ENCODE data around the gene LIN28A. TPM values are rescaled to one million over a fixed set of nuclear protein-coding genes. Genes with fewer than 3 reads are reported as not detected.
A peak's percentile ranks its signal among the peaks of the same experiment; 100 is the strongest.

The LIN28A gene
- polyA plus RNA-seq, 1 donor = not detected

- no peak for DNase-seq
Measured at GRCh38 chr1:26388791-26389445, 21.7 kb upstream of the LIN28A start.

- DNase-seq = no peak
Measured at GRCh38 chr1:26389604-26390247, 20.9 kb upstream of the LIN28A start.

GRCh38 chr1:26391450-26391849 lies 19.2 kb upstream of the LIN28A start:
- DNase-seq = no peak

- no peak for DNase-seq
Measured at GRCh38 chr1:26395754-26396153, 14.9 kb upstream of the LIN28A start.

GRCh38 chr1:26399034-26399433 lies 11.6 kb upstream of the LIN28A start:
- DNase-seq = no peak

GRCh38 chr1:26401891-26402290 lies 8.7 kb upstream of the LIN28A start:
- no peak for DNase-seq

- DNase-seq = no peak
Measured at GRCh38 chr1:26403656-26404055, 7.0 kb upstream of the LIN28A start.

GRCh38 chr1:26404641-26405040 lies 6.0 kb upstream of the LIN28A start:
- no peak for DNase-seq

- DNase-seq = no peak
Measured at GRCh38 chr1:26405281-26405915, 5.2 kb upstream of the LIN28A start.

GRCh38 chr1:26408604-26409003 lies 2.0 kb upstream of the LIN28A start:
- peak; percentile 83 for DNase-seq

- no peak for DNase-seq
Measured at GRCh38 chr1:26409191-26409807, 1.3 kb upstream of the LIN28A start.

GRCh38 chr1:26411624-26412074 lies 1.0 kb downstream of the LIN28A start:
- DNase-seq = no peak

- no peak for DNase-seq
Measured at GRCh38 chr1:26412180-26412840, 1.7 kb downstream of the LIN28A start.

GRCh38 chr1:26413031-26413430 lies 2.4 kb downstream of the LIN28A start:
- no peak for DNase-seq

- DNase-seq = peak; percentile 32
Measured at GRCh38 chr1:26417111-26417759, 6.6 kb downstream of the LIN28A start.

GRCh38 chr1:26418865-26419349 lies 8.3 kb downstream of the LIN28A start:
- DNase-seq = no peak

- no peak for DNase-seq
Measured at GRCh38 chr1:26419494-26419893, 8.9 kb downstream of the LIN28A start.

GRCh38 chr1:26429721-26430120 lies 19.1 kb downstream of the LIN28A start:
- DNase-seq = no peak

GRCh38 chr1:26431979-26432695 lies 21.5 kb downstream of the LIN28A start, which contains the start of gene DHDDS:
Gene DHDDS (plus strand): TSS chr1:26432321. CDS start chr1:26432946, 625 bp downstream.
- DNase-seq = peak; percentile 99

- DNase-seq = no peak
Measured at GRCh38 chr1:26432793-26433192, 22.2 kb downstream of the LIN28A start.

GRCh38 chr1:26434161-26434752 lies 23.6 kb downstream of the LIN28A start:
- DNase-seq = no peak

All from hindlimb muscle (tissue), 1 donor.